Measurements from ENCODE around the gene BLOC1S5.
"Not testable (repeated sequence)": the region's sequence is repeated elsewhere in the genome, so short reads cannot be mapped to it uniquely, and the experiment has no call there.

The BLOC1S5 gene

GRCh38 chr6:7992002-7992815, 72.0 kb downstream of the BLOC1S5 start:
- DNase-seq = no peak

DNA sequence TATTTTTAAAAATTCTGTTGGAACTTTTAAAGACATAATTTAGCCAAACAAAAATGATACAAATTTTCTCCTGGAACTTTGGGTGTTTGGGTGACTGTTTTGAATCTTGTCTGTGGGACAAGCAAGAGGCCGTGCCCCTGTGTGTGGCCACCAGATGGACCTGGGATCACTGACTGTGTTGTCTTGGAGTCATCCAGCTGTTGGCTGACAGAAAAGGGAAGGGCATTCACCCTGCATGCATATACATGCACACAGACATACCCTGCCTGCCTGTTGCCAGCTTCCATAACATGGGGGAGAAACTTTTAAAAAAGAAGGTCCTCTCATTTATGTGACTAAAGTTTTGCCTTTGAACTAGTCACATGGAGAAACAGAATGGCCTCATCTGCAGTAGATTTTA, 72.7 kb downstream of the BLOC1S5 start:
- no peak for DNase-seq

DNA sequence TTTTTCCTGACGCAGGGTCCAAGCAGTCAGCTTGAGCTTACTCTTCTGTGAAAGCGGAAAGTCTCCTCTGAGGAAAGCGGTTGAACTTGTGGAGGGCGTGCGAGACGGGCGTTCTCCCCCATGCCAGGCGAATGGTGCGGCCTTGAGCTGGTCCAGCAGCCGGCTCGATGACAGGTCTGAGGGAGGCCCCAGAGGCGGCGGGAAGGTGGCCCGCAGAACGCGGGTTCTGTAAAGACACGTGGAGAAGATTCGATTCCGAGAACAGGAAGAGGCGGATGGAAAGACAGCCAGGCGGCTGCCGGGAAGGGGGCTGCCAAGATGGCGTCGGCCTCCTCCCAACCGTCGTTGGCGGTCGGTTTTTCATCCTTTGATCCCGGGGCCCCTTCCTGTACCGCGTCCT, 78.0 kb downstream of the BLOC1S5 start:
- DNase-seq = no peak

- not testable (repeated sequence) for DNase-seq
These were observed 80.2 kb downstream of the BLOC1S5 start for GRCh38 chr6:7983967-7984366.

- no peak for DNase-seq
These were observed 84.4 kb downstream of the BLOC1S5 start for GRCh38 chr6:7979831-7980230.

DNA sequence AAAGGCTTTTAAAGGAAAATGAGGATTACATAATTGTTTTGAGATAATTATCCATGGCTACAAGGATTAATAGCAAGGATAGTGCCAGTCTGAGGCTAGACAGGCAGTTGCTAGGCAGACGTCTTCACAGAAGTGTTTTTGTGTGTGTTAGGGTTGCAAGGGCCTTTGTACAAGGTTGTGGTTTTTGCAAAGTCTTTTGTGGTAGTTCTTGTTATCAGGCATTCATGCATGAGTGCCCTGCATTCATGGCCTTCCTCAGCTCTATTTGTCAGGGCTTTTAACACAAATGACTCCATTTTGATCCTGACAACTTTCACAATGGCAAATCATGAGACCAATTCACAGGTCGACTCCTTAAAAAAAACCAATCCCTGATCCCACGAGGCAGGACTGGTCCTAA, 85.5 kb downstream of the BLOC1S5 start:
- no peak for DNase-seq

DNA sequence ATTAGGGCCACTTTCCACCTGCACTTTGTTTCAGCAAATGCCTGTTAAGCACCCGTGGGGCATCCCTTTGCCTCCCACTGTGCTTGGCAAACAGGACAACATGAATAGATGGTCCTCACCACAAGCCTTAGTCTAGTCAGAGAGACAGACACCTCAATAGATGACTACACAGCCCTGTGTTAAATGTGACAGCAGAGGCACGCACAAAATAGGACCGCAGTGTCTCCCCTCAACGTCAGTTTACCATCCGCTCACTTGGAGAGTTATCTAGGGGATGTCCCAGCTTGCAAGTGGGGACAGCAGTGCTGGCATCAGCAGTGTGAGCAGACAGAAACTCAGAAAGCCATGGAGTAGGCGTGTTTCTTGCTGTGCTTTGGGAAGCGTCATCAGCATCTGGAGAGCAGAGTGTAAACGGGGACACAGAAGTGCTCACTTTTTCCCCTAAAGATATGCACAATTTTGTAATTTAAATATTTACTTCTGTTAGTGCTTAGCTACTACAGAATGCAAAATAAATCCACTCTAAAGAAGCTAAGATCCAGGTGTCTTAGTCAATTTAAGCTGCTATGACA, 87.6 kb downstream of the BLOC1S5 start:
- no peak for DNase-seq

DNA sequence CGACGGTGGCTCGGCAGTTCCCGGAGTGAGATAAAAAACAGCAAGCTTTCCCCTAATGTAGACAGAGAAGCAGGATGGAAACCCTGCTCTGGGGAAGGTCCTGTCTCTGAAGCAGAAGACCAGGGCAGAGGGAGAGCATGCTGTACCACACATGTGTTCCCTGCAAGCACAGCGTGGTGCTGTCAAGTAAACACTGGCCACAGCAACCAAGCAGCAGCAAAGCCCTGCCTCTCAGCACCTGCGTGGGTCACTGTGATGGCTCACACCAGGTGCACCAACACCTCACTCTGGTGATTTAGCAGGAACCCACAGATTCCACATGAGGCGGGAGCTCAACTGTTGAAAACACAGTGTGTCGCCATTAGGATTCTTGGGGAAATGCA, 88.4 kb downstream of the BLOC1S5 start:
- DNase-seq = no peak

GRCh38 chr6:7974938-7975763, 89.0 kb downstream of the BLOC1S5 start:
- DNase-seq = no peak

- no peak for DNase-seq
These were observed 89.6 kb downstream of the BLOC1S5 start for GRCh38 chr6:7974565-7974937.

- no peak for DNase-seq
These were observed 90.6 kb downstream of the BLOC1S5 start for GRCh38 chr6:7973584-7973983.

DNA sequence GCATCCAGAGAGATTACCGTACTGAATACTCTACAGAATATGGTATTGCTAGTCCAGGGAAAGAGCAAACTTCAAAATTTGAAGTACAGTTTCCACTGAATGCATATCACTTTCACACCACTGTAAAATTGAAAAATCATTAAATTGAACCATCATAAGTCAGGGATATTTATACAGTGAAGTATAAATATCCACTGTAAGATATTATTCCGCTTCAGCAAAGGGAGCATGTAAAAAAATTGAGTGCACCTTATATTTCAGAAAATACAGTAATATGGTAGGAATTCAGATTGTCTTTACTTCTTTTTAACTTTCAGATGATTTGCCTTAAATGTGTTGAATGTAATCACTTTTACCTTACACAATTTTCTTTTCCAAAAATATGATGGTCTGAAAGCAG, 92.7 kb downstream of the BLOC1S5 start:
- no peak for DNase-seq

DNA sequence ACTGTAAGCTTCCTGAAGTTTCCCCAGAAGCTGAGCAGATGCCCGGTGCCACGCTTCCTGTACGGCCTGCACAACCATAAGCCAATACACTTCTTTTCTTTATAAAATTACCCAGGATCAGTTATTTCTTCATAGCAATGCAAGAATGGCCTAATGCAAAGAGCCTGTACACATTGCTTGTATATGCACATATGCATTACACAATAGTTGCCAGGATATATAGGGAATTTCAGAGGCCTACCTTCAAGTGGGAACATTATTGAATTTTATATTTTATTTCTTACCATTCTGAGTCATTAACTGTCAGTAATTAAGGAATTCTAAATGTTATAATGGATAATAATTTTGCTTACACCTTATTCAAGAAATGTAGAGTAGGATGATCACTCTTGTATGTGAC, 93.6 kb downstream of the BLOC1S5 start:
- no peak for DNase-seq

Measured in stimulated activated CD4-positive, alpha-beta T cell treated with anti-CD3 and anti-CD28 coated beads, Interleukin-4, amount 100 ng/mL, for 24 hours (primary cell).